HG03280 (cell line): ENCODE results near the gene RAD51B.
"Not testable (repeated sequence)": the region's sequence is repeated elsewhere in the genome, so short reads cannot be mapped to it uniquely, and the experiment has no call there.

Experiments used
- ATAC-seq: cut with Tn5 transposase; IDR thresholded peaks from one replicate; pipeline ENCODE4 v1.9.1; 2021; ENCODE audit warnings: mild to moderate bottlenecking, moderate library complexity; ENCODE audit not compliant: unreplicated experiment

The RAD51B gene

GRCh38 chr14:67977434-67978034 lies 158.0 kb downstream of the RAD51B start:
- no peak for ATAC-seq

GRCh38 chr14:67978749-67979148 lies 159.2 kb downstream of the RAD51B start:
- no peak for ATAC-seq

GRCh38 chr14:67982711-67983608 lies 163.4 kb downstream of the RAD51B start:
- no peak for ATAC-seq

GRCh38 chr14:67984274-67984673 lies 164.7 kb downstream of the RAD51B start:
- ATAC-seq: no peak

- no peak for ATAC-seq
Observed at GRCh38 chr14:67986131-67986841, 166.7 kb downstream of the RAD51B start.

- no peak for ATAC-seq
Observed at GRCh38 chr14:67987606-67988005, 168.0 kb downstream of the RAD51B start.

GRCh38 chr14:67988210-67988609 lies 168.6 kb downstream of the RAD51B start:
- ATAC-seq: not testable (repeated sequence)

- ATAC-seq: no peak
Observed at GRCh38 chr14:67990576-67990975, 171.0 kb downstream of the RAD51B start.

GRCh38 chr14:67994531-67994930 lies 175.0 kb downstream of the RAD51B start:
- no peak for ATAC-seq

GRCh38 chr14:67996235-67996634 lies 176.7 kb downstream of the RAD51B start:
- ATAC-seq: no peak

GRCh38 chr14:67998834-67999233 lies 179.3 kb downstream of the RAD51B start:
- ATAC-seq: no peak

- ATAC-seq: no peak
Observed at GRCh38 chr14:67999290-67999689, 179.7 kb downstream of the RAD51B start.

GRCh38 chr14:67999705-68000384 lies 180.3 kb downstream of the RAD51B start:
- ATAC-seq: no peak

GRCh38 chr14:68000511-68000910 lies 180.9 kb downstream of the RAD51B start:
- ATAC-seq: no peak

GRCh38 chr14:68008491-68008890 lies 188.9 kb downstream of the RAD51B start:
- ATAC-seq: no peak

- no peak for ATAC-seq
Observed at GRCh38 chr14:68011406-68012028, 191.9 kb downstream of the RAD51B start.

GRCh38 chr14:68012871-68013270 lies 193.3 kb downstream of the RAD51B start:
- no peak for ATAC-seq

- no peak for ATAC-seq
Observed at GRCh38 chr14:68013326-68013725, 193.7 kb downstream of the RAD51B start.

GRCh38 chr14:68014771-68015170 lies 195.2 kb downstream of the RAD51B start:
- no peak for ATAC-seq

- ATAC-seq: no peak
Observed at GRCh38 chr14:68015356-68016254, 196.0 kb downstream of the RAD51B start.
